Measurements from ENCODE around the gene ACTRT2. TPM values are rescaled to one million over a fixed set of nuclear protein-coding genes. Genes with fewer than 3 reads are reported as not detected.

Gene ACTRT2
- total RNA-seq, 1 experiment from 2014 or later = not detected

- intact Hi-C loops (cut with micrococcal nuclease; ENCODE audit: unreplicated experiment) = no loop called here
- Mint-ChIP-seq H3K27ac (ENCODE audit: unreplicated experiment) (no peak overlapping the region), H3K36me3 (ENCODE audit: insufficient read depth, unreplicated experiment) (no peaks in the 10 kb centered on the region), H3K9me3 (ENCODE audit: low read depth, unreplicated experiment) (no peaks in the 10 kb centered on the region), H3K4me1 (ENCODE audit: low read depth, unreplicated experiment) (no peaks in the 10 kb centered on the region), H3K4me3 (ENCODE audit: low read depth, unreplicated experiment) (no peak overlapping the region), H3K27me3 (ENCODE audit: unreplicated experiment) (peaks cover 29% of the 10 kb centered on the region)
- no TSS peak for BruUV-seq (replicated peaks)
- TF ChIP-seq, protein P1, sequence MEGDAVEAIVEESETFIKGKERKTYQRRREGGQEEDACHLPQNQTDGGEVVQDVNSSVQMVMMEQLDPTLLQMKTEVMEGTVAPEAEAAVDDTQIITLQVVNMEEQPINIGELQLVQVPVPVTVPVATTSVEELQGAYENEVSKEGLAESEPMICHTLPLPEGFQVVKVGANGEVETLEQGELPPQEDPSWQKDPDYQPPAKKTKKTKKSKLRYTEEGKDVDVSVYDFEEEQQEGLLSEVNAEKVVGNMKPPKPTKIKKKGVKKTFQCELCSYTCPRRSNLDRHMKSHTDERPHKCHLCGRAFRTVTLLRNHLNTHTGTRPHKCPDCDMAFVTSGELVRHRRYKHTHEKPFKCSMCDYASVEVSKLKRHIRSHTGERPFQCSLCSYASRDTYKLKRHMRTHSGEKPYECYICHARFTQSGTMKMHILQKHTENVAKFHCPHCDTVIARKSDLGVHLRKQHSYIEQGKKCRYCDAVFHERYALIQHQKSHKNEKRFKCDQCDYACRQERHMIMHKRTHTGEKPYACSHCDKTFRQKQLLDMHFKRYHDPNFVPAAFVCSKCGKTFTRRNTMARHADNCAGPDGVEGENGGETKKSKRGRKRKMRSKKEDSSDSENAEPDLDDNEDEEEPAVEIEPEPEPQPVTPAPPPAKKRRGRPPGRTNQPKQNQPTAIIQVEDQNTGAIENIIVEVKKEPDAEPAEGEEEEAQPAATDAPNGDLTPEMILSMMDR (IDR thresholded peaks at IDR 0.05; ENCODE audit: unreplicated experiment) = no peak
- CTCF ChIA-PET = no interaction called here
- no peak for DNase-seq
Observed at GRCh38 chr1:3022976-3023375, 1.7 kb downstream of the ACTRT2 start.

GRCh38 chr1:3024019-3024418 lies 2.8 kb downstream of the ACTRT2 start:
- H3K36me3 Mint-ChIP-seq (ENCODE audit: insufficient read depth, unreplicated experiment) = no peaks in the 10 kb centered on the region
- no peak overlapping the region for H3K27ac Mint-ChIP-seq (ENCODE audit: unreplicated experiment)
- no peak for DNase-seq
- intact Hi-C loops (cut with micrococcal nuclease; ENCODE audit: unreplicated experiment) = no loop called here
- TF ChIP-seq, protein P1 (IDR thresholded peaks at IDR 0.05; ENCODE audit: unreplicated experiment) = no peak
- no peaks in the 10 kb centered on the region for H3K9me3 Mint-ChIP-seq (ENCODE audit: low read depth, unreplicated experiment)
- CTCF ChIA-PET = interaction anchor here (0.5 kb wide), 1 partner anchor 498 kb away, joined by 4 read pairs; the partner anchor contains the start of gene PANK4
- H3K4me1 Mint-ChIP-seq (ENCODE audit: low read depth, unreplicated experiment) = no peaks in the 10 kb centered on the region
- peaks cover 19% of the 10 kb centered on the region for H3K27me3 Mint-ChIP-seq (ENCODE audit: unreplicated experiment)
- no peak overlapping the region for H3K4me3 Mint-ChIP-seq (ENCODE audit: low read depth, unreplicated experiment)
- no TSS peak for BruUV-seq (replicated peaks)

DNA sequence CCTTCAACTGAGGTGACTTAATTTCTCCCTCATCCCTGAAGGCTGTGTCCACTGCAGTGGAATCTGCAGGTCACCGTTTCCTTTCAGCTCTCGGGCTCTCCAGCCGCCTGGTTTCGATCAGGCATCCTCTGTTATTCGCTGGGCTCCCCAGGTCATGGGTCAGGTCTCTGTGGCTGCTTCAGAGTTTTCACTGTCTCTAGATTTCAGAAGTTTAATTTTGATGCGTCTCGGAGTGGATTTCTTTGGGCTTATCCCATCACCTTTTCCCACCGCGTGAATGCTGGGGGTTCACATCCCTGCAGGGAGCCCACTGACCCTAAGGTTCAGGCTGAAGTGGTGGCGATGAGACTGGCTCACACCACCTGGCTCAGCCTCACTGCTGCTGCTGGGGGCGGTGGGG lies 3.3 kb downstream of the ACTRT2 start:
- Mint-ChIP-seq H3K4me3 (ENCODE audit: low read depth, unreplicated experiment) (no peak overlapping the region), H3K9me3 (ENCODE audit: low read depth, unreplicated experiment) (no peaks in the 10 kb centered on the region), H3K4me1 (ENCODE audit: low read depth, unreplicated experiment) (no peaks in the 10 kb centered on the region), H3K27ac (ENCODE audit: unreplicated experiment) (no peak overlapping the region), H3K36me3 (ENCODE audit: insufficient read depth, unreplicated experiment) (no peaks in the 10 kb centered on the region), H3K27me3 (ENCODE audit: unreplicated experiment) (peaks cover 19% of the 10 kb centered on the region)
- no TSS peak for BruUV-seq (replicated peaks)
- intact Hi-C loops (cut with micrococcal nuclease; ENCODE audit: unreplicated experiment) = no loop called here
- TF ChIP-seq, protein P1 (IDR thresholded peaks at IDR 0.05; ENCODE audit: unreplicated experiment) = no peak
- CTCF ChIA-PET = interaction anchor here (0.5 kb wide), 1 partner anchor 498 kb away, joined by 4 read pairs; the partner anchor contains the start of gene PANK4
- DNase-seq = no peak

DNA sequence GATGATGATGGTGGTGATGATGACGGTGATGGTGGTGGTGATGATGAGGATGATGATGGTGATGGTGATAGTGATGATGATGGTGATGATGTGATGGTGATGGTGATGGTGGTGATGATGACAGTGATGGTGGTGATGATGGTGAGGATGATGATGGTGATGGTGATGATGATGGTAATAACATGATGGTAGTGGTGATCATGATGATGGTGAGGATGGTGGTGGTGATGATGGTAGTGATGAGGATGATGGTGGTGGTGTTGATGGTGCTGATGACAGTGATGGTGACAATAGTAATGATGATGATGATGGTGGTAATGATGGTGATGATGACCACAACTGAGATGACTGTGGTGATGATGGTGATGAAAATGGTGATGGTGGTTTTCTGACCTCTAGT lies 4.9 kb downstream of the ACTRT2 start:
- intact Hi-C loops (cut with micrococcal nuclease; ENCODE audit: unreplicated experiment) = no loop called here
- Mint-ChIP-seq H3K9me3 (ENCODE audit: low read depth, unreplicated experiment) (no peaks in the 10 kb centered on the region), H3K36me3 (ENCODE audit: insufficient read depth, unreplicated experiment) (no peaks in the 10 kb centered on the region), H3K4me3 (ENCODE audit: low read depth, unreplicated experiment) (no peak overlapping the region), H3K27me3 (ENCODE audit: unreplicated experiment) (peaks cover 19% of the 10 kb centered on the region), H3K27ac (ENCODE audit: unreplicated experiment) (no peak overlapping the region), H3K4me1 (ENCODE audit: low read depth, unreplicated experiment) (no peaks in the 10 kb centered on the region)
- no peak for DNase-seq
- CTCF ChIA-PET = no interaction called here
- TF ChIP-seq, protein P1 (IDR thresholded peaks at IDR 0.05; ENCODE audit: unreplicated experiment) = no peak
- no TSS peak for BruUV-seq (replicated peaks)

All from Calu3 (cell line).